K562 (cell line): Measurements from ENCODE around the gene REX1BD. TPM values are rescaled to one million over a fixed set of nuclear protein-coding genes. Genes with fewer than 3 reads are reported as not detected.
A peak's percentile ranks its signal among the peaks of the same experiment; 100 is the strongest.

Experiments used
- ARID1B ChIP-seq: fragments of 450-650 bp; IDR thresholded peaks from 2 replicates; pipeline ENCODE4 v1.6.1; 2016; ENCODE audit warnings: antibody characterized with exemption, mild to moderate bottlenecking, inconsistent platforms
- CBX8 ChIP-seq: fragments of 200-600 bp; sonication (generic); IDR thresholded peaks from 2 replicates; pipeline ENCODE4 v1.6.1; 2012; ENCODE audit warnings: borderline replicate concordance, mixed run types, low read depth, mild to moderate bottlenecking, moderate library complexity, mixed read lengths, low read length, control low read depth, inconsistent platforms; ENCODE audit not compliant: poor library complexity, severe bottlenecking; ENCODE audit errors: extremely low read depth
- CHD1 ChIP-seq: fragments of 200-600 bp; sonication (generic); IDR thresholded peaks from one replicate; pipeline ENCODE4 v1.6.1; 2012; ENCODE audit warnings: mild to moderate bottlenecking, moderate library complexity, low read length, inconsistent platforms
- CREB5 ChIP-seq: fragments of 250-450 bp; sonication (Bioruptor Pico); IDR thresholded peaks from 2 replicates; pipeline ENCODE4 v1.5.0; 2020; ENCODE audit warnings: mild to moderate bottlenecking
- EGR1 ChIP-seq: fragments of 450-650 bp; conservative IDR thresholded peaks from 2 replicates; pipeline ENCODE4 v1.6.1; 2017; ENCODE audit warnings: mild to moderate bottlenecking
- FOXA3 ChIP-seq, 2 experiments: fragments of 450-650 bp in 1 of 2; sonication (generic) in 1 of 2; formaldehyde crosslinking; IDR thresholded peaks in 1 of 2; conservative IDR thresholded peaks in 1 of 2; 2 replicates each; pipeline versions ENCODE4 v1.4.0 to v1.8.0; 2020 to 2022; ENCODE audit warnings: mild to moderate bottlenecking in 2 of 2, missing genetic modification reagents in 1 of 2
- FOXK2 ChIP-seq, 2 experiments: fragments of 450-650 bp; IDR thresholded peaks in 1 of 2; conservative IDR thresholded peaks in 1 of 2; 2 replicates each; pipeline ENCODE4 v1.6.1; 2016; ENCODE audit warnings: low read depth in 2 of 2, mild to moderate bottlenecking in 1 of 2
- GABPB1 ChIP-seq: sonication (generic); formaldehyde crosslinking; IDR thresholded peaks from 2 replicates; pipeline ENCODE4 v1.8.0; 2022; ENCODE audit warnings: mild to moderate bottlenecking, missing genetic modification reagents
- HDGF ChIP-seq: fragments of 450-650 bp; IDR thresholded peaks from 2 replicates; pipeline ENCODE4 v1.6.1; 2016
- LARP7 ChIP-seq: fragments of 450-650 bp; IDR thresholded peaks from 2 replicates; pipeline ENCODE4 v1.6.1; 2016
- NR3C1 ChIP-seq: sonication (generic); formaldehyde crosslinking; IDR thresholded peaks from 2 replicates; pipeline ENCODE4 v1.8.1; 2022; ENCODE audit warnings: missing genetic modification reagents
- PRDM10 ChIP-seq: fragments of 450-650 bp; IDR thresholded peaks from 2 replicates; pipeline ENCODE4 v1.6.1; 2018; ENCODE audit not compliant: partially characterized antibody
- RBFOX2 ChIP-seq: fragments of 200-400 bp; formaldehyde crosslinking; IDR thresholded peaks from 2 replicates; pipeline ENCODE4 v1.6.1; 2017; ENCODE audit warnings: low read depth, mild to moderate bottlenecking, low read length, moderate library complexity
- TEAD1 ChIP-seq, 2 experiments: fragments of 450-650 bp in 1 of 2; sonication (generic) in 1 of 2; formaldehyde crosslinking; IDR thresholded peaks; 2 replicates each; pipeline versions ENCODE4 v1.4.0 to v1.8.0; 2020 to 2022; ENCODE audit warnings: mild to moderate bottlenecking in 2 of 2, missing genetic modification reagents in 1 of 2
- TFAP4 ChIP-seq: sonication (generic); formaldehyde crosslinking; IDR thresholded peaks from 2 replicates; pipeline ENCODE4 v1.8.0; 2022; ENCODE audit warnings: missing genetic modification reagents, mild to moderate bottlenecking, moderate library complexity, borderline replicate concordance
- ZBTB26 ChIP-seq: fragments of 450-650 bp; formaldehyde crosslinking; IDR thresholded peaks from 2 replicates; pipeline ENCODE4 v1.4.0; 2022; ENCODE audit warnings: missing genetic modification characterization
- ZBTB9 ChIP-seq: fragments of 450-650 bp; formaldehyde crosslinking; IDR thresholded peaks from 2 replicates; pipeline ENCODE4 v1.4.0; 2020; ENCODE audit warnings: mild to moderate bottlenecking, moderate library complexity
- ZNF707 ChIP-seq: fragments of 250-450 bp; sonication (Bioruptor Pico); conservative IDR thresholded peaks from 2 replicates; pipeline ENCODE4 v1.8.0; 2022; ENCODE audit warnings: inconsistent platforms, mild to moderate bottlenecking, moderate library complexity
- polyA plus RNA-seq, 8 experiments: library from polyadenylated mRNA; depleted of rRNA in 4 of 8; stranded (reverse) in 5 of 8; unstranded in 3 of 8; fragments of >200 nt; fragmentation: Nextera tagmentation in 2 of 8; fragmentation: Illumina TruSeq in 1 of 8; extraction: Ambion mirVana in 2 of 8; extraction: Trizol in 1 of 8; gene quantifications; 2 replicates each; pipeline versions ENCODE4 v1.2.1 to v1.2.3, GENCODE V29; 2011 to 2014; ENCODE audit warnings: inconsistent platforms in 1 of 8, missing spikeins in 1 of 8
- total RNA-seq, 7 experiments: library from RNA; depleted of rRNA in 6 of 7; stranded (reverse); fragments of >200 nt in 6 of 7; fragmentation: Illumina TruSeq in 2 of 7; extraction: Trizol in 2 of 7; gene quantifications; 2 replicates each; pipeline versions ENCODE4 v1.2.1 to v1.2.3, GENCODE V29; 2011 to 2021; ENCODE audit warnings: low replicate concordance in 1 of 7

REX1BD gene
- total and polyA plus RNA-seq, 9 of the 15 experiments (the other 6 are each of a cell fraction or from before 2014, with no cell fraction given), result 1.9 to 136 (median 13.8) TPM

- no peak for TF ChIP-seq CREB5
- peak; percentile 8; the same call in 1 of the 2 replicates for TF ChIP-seq ARID1B
- TF ChIP-seq FOXK2 (conservative IDR thresholded peaks at IDR 0.05 in 1 of 2, IDR thresholded peaks at IDR 0.05 in 1 of 2; ENCODE audit: low read depth in 2 of 2), result peak; percentile 64 to 71; a peak in 3 of 4 replicates
- TF ChIP-seq ZNF707 (CRISPR knock-in tag), result no peak
- TF ChIP-seq TFAP4 (CRISPR knock-in tag), result peak; percentile 34; the same call in 1 of the 2 replicates
- no peak for TF ChIP-seq RBFOX2
- no peak for TF ChIP-seq FOXA3 (CRISPR knock-in tag; conservative IDR thresholded peaks at IDR 0.05 in 1 of 2, IDR thresholded peaks at IDR 0.05 in 1 of 2)
- no peak for TF ChIP-seq CHD1
- no peak for TF ChIP-seq CBX8
- peak; percentile 99 for TF ChIP-seq HDGF
- TF ChIP-seq PRDM10, result peak; percentile 70
- no peak for TF ChIP-seq NR3C1 (CRISPR knock-in tag)
- peak; percentile 98 for TF ChIP-seq ZBTB26 (CRISPR knock-in tag)
- 0 out of 2 replicates have a peak, but pooled peaks have one; percentile 32 for TF ChIP-seq ZBTB9 (CRISPR knock-in tag)
- 0 out of 4 replicates have a peak, but pooled peaks of 1 of the 2 experiments have one; percentile 34 for TF ChIP-seq TEAD1 (CRISPR knock-in tag; IDR thresholded peaks at IDR 0.05)
- TF ChIP-seq EGR1, result 0 out of 2 replicates have a peak, but pooled peaks have one; percentile 17
- TF ChIP-seq LARP7, result peak; percentile 95; the same call in 1 of the 2 replicates
- TF ChIP-seq GABPB1 (CRISPR knock-in tag), result 0 out of 2 replicates have a peak, but pooled peaks have one; percentile 23
Observed at GRCh38 chr19:18636183-18636968, 47.8 kb downstream of the REX1BD start (continued).
